Glutamatergic neuron (in vitro differentiated cells): ENCODE measurements around the gene SLF1. TPM values are rescaled to one million over a fixed set of nuclear protein-coding genes. Genes with fewer than 3 reads are reported as not detected.

Experiments
- DNase-seq: peaks from one replicate; pipeline ENCODE4 v3.0.0; 2022
- H3K27ac Mint-ChIP-seq: one replicate; pipeline ENCODE4 v1.8.0; 2020; ENCODE audit warnings: mild to moderate bottlenecking, mixed read lengths, inconsistent platforms; ENCODE audit not compliant: unreplicated experiment
- H3K27me3 Mint-ChIP-seq: one replicate; pipeline ENCODE4 v1.8.0; 2020; ENCODE audit warnings: mild to moderate bottlenecking, moderate library complexity, mixed read lengths, inconsistent platforms; ENCODE audit not compliant: unreplicated experiment
- H3K36me3 Mint-ChIP-seq: one replicate; pipeline ENCODE4 v1.8.0; 2020; ENCODE audit warnings: mild to moderate bottlenecking, mixed read lengths, inconsistent platforms; ENCODE audit not compliant: unreplicated experiment
- H3K4me1 Mint-ChIP-seq: one replicate; pipeline ENCODE4 v1.8.0; 2020; ENCODE audit warnings: mild to moderate bottlenecking, low read depth, mixed read lengths, inconsistent platforms; ENCODE audit not compliant: unreplicated experiment
- H3K4me3 Mint-ChIP-seq: one replicate; pipeline ENCODE4 v1.8.0; 2020; ENCODE audit warnings: mild to moderate bottlenecking, mixed read lengths, inconsistent platforms; ENCODE audit not compliant: unreplicated experiment
- H3K9me3 Mint-ChIP-seq: one replicate; pipeline ENCODE4 v1.8.0; 2020; ENCODE audit warnings: mild to moderate bottlenecking, moderate library complexity, mixed read lengths, inconsistent platforms; ENCODE audit not compliant: unreplicated experiment
- total RNA-seq: library from RNA; stranded (reverse); fragmentation: NEBNext Ultra II Directional; extraction: Animal tissue kit (Norgen Biotek cat#: 25700); gene quantifications from one replicate; pipeline ENCODE4 v1.2.1, GENCODE V29; 2021; ENCODE audit not compliant: unreplicated experiment
- TF ChIP-seq, protein P1 (sequence below): fragments of 200-600 bp; sonication (generic); IDR thresholded peaks from one replicate; pipeline ENCODE4 v1.5.0; 2021; ENCODE audit not compliant: partially characterized antibody, unreplicated experiment

Gene SLF1
- total RNA-seq, 1 donor from 2014 or later: 2.6 TPM

DNA sequence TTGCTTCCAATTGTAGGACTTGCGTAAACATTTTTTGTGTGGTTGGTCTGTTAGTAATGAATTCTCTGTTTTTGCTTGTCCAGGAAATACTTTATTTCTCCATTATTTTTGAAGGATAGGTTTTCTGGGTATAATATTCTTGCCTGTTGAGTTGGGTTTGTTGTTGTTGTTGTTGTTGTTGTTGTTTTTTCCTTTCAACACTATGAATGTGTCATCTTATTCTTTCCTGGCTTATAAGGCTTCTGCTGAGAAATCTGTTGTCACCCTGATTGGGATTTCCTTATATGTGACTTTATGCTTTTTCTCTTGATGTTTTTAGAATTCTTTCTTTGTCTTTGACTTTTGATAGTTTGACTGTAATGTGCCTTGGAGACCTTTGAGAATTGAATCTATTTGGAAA lies 39.8 kb downstream of the SLF1 start:
- Mint-ChIP-seq H3K36me3 (peaks cover 25% of the 10 kb centered on the region), H3K4me1 (no peaks in the 10 kb centered on the region), H3K9me3 (peaks cover 14% of the 10 kb centered on the region), H3K27ac (no peak overlapping the region), H3K27me3 (no peaks in the 10 kb centered on the region), H3K4me3 (no peak overlapping the region)
- no peak for DNase-seq
- TF ChIP-seq, protein P1, sequence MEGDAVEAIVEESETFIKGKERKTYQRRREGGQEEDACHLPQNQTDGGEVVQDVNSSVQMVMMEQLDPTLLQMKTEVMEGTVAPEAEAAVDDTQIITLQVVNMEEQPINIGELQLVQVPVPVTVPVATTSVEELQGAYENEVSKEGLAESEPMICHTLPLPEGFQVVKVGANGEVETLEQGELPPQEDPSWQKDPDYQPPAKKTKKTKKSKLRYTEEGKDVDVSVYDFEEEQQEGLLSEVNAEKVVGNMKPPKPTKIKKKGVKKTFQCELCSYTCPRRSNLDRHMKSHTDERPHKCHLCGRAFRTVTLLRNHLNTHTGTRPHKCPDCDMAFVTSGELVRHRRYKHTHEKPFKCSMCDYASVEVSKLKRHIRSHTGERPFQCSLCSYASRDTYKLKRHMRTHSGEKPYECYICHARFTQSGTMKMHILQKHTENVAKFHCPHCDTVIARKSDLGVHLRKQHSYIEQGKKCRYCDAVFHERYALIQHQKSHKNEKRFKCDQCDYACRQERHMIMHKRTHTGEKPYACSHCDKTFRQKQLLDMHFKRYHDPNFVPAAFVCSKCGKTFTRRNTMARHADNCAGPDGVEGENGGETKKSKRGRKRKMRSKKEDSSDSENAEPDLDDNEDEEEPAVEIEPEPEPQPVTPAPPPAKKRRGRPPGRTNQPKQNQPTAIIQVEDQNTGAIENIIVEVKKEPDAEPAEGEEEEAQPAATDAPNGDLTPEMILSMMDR: no peak

DNA sequence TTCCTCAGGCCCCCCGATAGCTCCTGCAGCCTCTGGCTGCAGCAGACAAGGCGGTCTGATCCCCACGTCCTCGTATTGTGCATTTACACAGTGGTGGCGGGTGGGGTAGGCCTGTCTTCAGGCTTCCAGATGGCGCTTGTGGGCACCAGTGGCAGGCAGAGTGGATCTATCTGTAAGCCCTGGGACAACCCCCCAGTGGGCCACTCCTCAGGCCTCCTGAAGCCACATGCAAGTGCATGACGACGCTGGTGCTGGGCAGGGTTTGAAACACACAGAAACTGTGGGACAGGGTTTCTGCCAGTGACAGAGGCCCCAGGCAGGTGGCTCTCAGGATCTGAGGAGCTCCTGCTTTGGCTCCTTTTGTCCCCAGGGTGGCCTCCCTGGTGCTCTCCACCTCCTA lies 42.0 kb downstream of the SLF1 start:
- Mint-ChIP-seq H3K4me1 (no peaks in the 10 kb centered on the region), H3K27me3 (no peaks in the 10 kb centered on the region), H3K9me3 (peaks cover 14% of the 10 kb centered on the region), H3K36me3 (peaks cover 17% of the 10 kb centered on the region), H3K27ac (no peak overlapping the region), H3K4me3 (no peak overlapping the region)
- TF ChIP-seq, protein P1: no peak
- no peak for DNase-seq

DNA sequence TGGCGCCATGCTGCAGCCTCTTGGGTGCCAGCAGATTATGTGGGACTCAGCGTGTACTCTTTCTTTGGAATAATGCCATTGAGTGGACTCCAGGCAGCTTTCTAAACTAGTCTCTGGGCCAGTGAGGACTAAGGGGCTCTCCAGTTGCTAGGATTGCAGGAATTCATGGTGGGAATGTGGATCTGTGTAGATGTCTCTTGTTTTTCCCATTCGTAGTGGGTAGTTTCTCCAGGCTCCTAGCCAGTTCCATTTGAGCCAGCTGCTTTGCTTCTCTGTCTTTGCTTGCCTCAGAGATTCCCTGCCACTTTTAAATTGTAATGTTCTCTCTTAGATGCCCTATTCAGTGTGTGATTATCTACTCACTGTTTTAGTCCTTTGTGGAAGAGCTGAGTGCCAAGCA lies 42.6 kb downstream of the SLF1 start:
- no peak overlapping the region for H3K4me3 Mint-ChIP-seq
- no peak for DNase-seq
- no peaks in the 10 kb centered on the region for H3K27me3 Mint-ChIP-seq
- peaks cover 14% of the 10 kb centered on the region for H3K36me3 Mint-ChIP-seq
- peaks cover 14% of the 10 kb centered on the region for H3K9me3 Mint-ChIP-seq
- TF ChIP-seq, protein P1: no peak
- no peaks in the 10 kb centered on the region for H3K4me1 Mint-ChIP-seq
- H3K27ac Mint-ChIP-seq: no peak overlapping the region

DNA sequence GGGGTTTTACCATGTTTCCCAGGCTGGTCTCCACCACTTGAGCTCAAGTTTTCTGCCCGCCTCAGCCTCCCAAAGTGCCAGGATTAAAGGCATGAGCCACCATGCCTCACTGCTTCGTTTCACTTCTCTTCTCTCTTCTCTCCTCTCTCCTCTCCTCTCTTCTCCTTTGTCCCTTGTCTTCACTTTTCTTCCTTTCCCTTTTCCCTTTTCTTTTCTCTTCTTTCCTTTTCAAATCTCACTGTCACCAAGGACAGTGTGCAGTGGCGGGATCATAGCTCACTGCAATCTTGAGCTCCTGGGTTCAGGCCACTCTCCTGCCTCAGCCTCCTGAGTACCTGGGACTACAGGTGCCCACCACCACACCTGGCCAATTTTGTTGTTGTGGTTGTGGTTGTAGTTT lies 49.5 kb downstream of the SLF1 start:
- H3K27me3 Mint-ChIP-seq: no peaks in the 10 kb centered on the region
- peaks cover 2% of the 10 kb centered on the region for H3K9me3 Mint-ChIP-seq
- H3K27ac Mint-ChIP-seq: no peak overlapping the region

DNA sequence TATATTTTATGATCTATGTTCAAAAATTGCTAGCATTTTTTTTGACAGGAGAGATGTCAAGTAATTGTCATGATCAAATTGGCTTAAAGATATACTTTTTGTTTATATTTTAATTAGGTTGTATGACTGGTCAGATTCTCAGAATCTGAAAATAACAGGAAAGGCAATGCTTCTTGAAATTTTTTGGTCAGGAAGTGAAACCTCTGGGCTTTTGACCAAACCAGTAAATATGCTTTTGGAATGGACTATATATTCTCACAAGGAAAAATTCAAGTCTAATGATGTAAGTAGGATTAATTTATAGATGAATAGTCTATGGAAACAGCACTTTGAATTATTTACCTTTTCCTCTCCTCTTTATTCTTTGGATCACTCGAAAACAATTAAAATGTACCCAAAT lies 52.3 kb downstream of the SLF1 start:
- H3K4me3 Mint-ChIP-seq: no peak overlapping the region
- H3K4me1 Mint-ChIP-seq: no peaks in the 10 kb centered on the region
- H3K27me3 Mint-ChIP-seq: no peaks in the 10 kb centered on the region
- no peak for DNase-seq
- H3K9me3 Mint-ChIP-seq: peaks cover 2% of the 10 kb centered on the region
- TF ChIP-seq, protein P1: no peak
- H3K36me3 Mint-ChIP-seq: no peaks in the 10 kb centered on the region
- H3K27ac Mint-ChIP-seq: no peak overlapping the region

More for the DNA sequence above, 49.5 kb downstream of the SLF1 start:
- Mint-ChIP-seq H3K36me3 (no peaks in the 10 kb centered on the region), H3K4me1 (no peaks in the 10 kb centered on the region), H3K4me3 (no peak overlapping the region)
- no peak for DNase-seq
- TF ChIP-seq, protein P1: no peak
